Endothelial cell of umbilical vein (primary cell): ENCODE results near the gene EFHC1. TPM values are rescaled to one million over a fixed set of nuclear protein-coding genes. Genes with fewer than 3 reads are reported as not detected.
A peak's percentile ranks its signal among the peaks of the same experiment; 100 is the strongest.

Experiments used
- BruUV-seq: library from RNA; stranded (reverse); fragments of 400-500 nt; replicated peaks from 2 replicates; lab custom pipeline; 2021; lab: Mats Ljungman, UMichigan
- CTCF ChIA-PET: fragments of 300-600, 350-600 bp; sonication (Branson Sonifier 250); formaldehyde crosslinking; loops from one replicate; lab custom pipeline; 2021; ENCODE audit warnings: antibody characterized with exemption, inconsistent platforms; lab: Charles Lee
- POLR2A ChIA-PET: fragments of 300-600, 350-600 bp; sonication (Branson Sonifier 250); formaldehyde crosslinking; loops from one replicate; lab custom pipeline; 2021; ENCODE audit warnings: antibody characterized with exemption, inconsistent platforms; lab: Charles Lee
- DNase-seq: peaks from one replicate; pipeline ENCODE4 v3.0.0-alpha.2; 2011; ENCODE audit warnings: low read depth, low spot score
- FAIRE-seq: peaks from 2 replicates; lab custom pipeline; 2011; peaks lifted over from hg19 to GRCh38; lab: Jason Lieb, UNC
- H2AFZ ChIP-seq: 2 replicates; pipeline ENCODE4 v1.6.0; 2012; ENCODE audit warnings: low read depth, low read length, control low read depth, inconsistent platforms
- H3K27ac ChIP-seq: 2 replicates; pipeline ENCODE4 v1.5.1; 2011; ENCODE audit warnings: low read depth, mild to moderate bottlenecking, control low read depth, low read length, moderate library complexity; ENCODE audit not compliant: insufficient read depth
- H3K27me3 ChIP-seq, 2 experiments: 2 replicates each; pipeline versions ENCODE4 v1.6.0 to v1.6.1; 2011; ENCODE audit warnings: low read length in 2 of 2, mixed read lengths in 1 of 2; ENCODE audit not compliant: control insufficient read depth in 2 of 2, insufficient read depth in 2 of 2
- H3K36me3 ChIP-seq, 2 experiments: 2 replicates in 1 of 2; 3 replicates in 1 of 2; pipeline ENCODE4 v1.5.1; 2011; ENCODE audit warnings: low read length in 2 of 2, mild to moderate bottlenecking in 1 of 2, moderate library complexity in 1 of 2; ENCODE audit not compliant: control insufficient read depth in 2 of 2, insufficient read depth in 2 of 2; ENCODE audit errors: extremely low read depth in 1 of 2
- H3K4me1 ChIP-seq: 3 replicates; pipeline ENCODE4 v1.5.1; 2011; ENCODE audit warnings: mild to moderate bottlenecking, low read length; ENCODE audit not compliant: control insufficient read depth, insufficient read depth; ENCODE audit errors: extremely low read depth
- H3K4me2 ChIP-seq: 2 replicates; pipeline ENCODE4 v1.6.1; 2011; ENCODE audit warnings: low read length, control low read depth, mixed read lengths; ENCODE audit not compliant: insufficient read depth
- H3K4me3 ChIP-seq, 3 experiments: fragments of 200-600 bp in 1 of 3; sonication (generic), shearing (Covaris generic) in 1 of 3; replicated peaks in 1 of 3; 2 replicates each; pipeline ENCODE4 v1.5.1; 2011 to 2016; ENCODE audit warnings: control low read depth in 3 of 3, low read length in 3 of 3, mild to moderate bottlenecking in 2 of 3, inconsistent platforms in 1 of 3, low read depth in 1 of 3, moderate library complexity in 1 of 3; ENCODE audit not compliant: insufficient read depth in 1 of 3
- H3K79me2 ChIP-seq: 2 replicates; pipeline ENCODE4 v1.6.0; 2012; ENCODE audit warnings: low read length, inconsistent platforms; ENCODE audit not compliant: control insufficient read depth, insufficient read depth
- H3K9ac ChIP-seq: replicated peaks from 2 replicates; pipeline ENCODE3; 2011; ENCODE audit warnings: low read length, control low read depth; ENCODE audit not compliant: insufficient read depth; ENCODE audit errors: extremely low read depth
- H3K9me1 ChIP-seq: replicated peaks from 3 replicates; pipeline ENCODE4 v1.6.0; 2011; ENCODE audit warnings: mild to moderate bottlenecking, low read length; ENCODE audit not compliant: control insufficient read depth, insufficient read depth; ENCODE audit errors: extremely low read depth
- H3K9me3 ChIP-seq: replicated peaks from 2 replicates; pipeline ENCODE4 v1.5.1; 2012; ENCODE audit warnings: low read length, inconsistent platforms; ENCODE audit not compliant: control insufficient read depth, insufficient read depth
- H4K20me1 ChIP-seq: replicated peaks from 2 replicates; pipeline ENCODE3; 2011; ENCODE audit warnings: mild to moderate bottlenecking, low read length; ENCODE audit not compliant: control insufficient read depth, insufficient read depth; ENCODE audit errors: extremely low read depth
- CTCF ChIP-seq, 2 donors: IDR thresholded peaks; 1 replicate in 1 of 2; 2 replicates in 1 of 2; pipeline ENCODE4 v1.5.1; 2011; ENCODE audit warnings: low read length in 2 of 2, mild to moderate bottlenecking in 2 of 2, moderate library complexity in 2 of 2, control low read depth in 1 of 2, inconsistent platforms in 1 of 2, low read depth in 1 of 2; ENCODE audit not compliant: insufficient read depth in 1 of 2; ENCODE audit errors: extremely low read depth in 1 of 2
- EZH2 ChIP-seq: IDR thresholded peaks from 2 replicates; pipeline ENCODE4 v1.6.1; 2012; ENCODE audit warnings: borderline replicate concordance, low read depth, mild to moderate bottlenecking, moderate library complexity, low read length, inconsistent platforms; ENCODE audit not compliant: severe bottlenecking
- FOS ChIP-seq: IDR thresholded peaks from 2 replicates; pipeline ENCODE4 v1.6.1; 2011; ENCODE audit warnings: mild to moderate bottlenecking, low read length, moderate library complexity, borderline replicate concordance; ENCODE audit not compliant: insufficient read depth
- GATA2 ChIP-seq: IDR thresholded peaks from 2 replicates; pipeline ENCODE4 v1.7.0; 2011; ENCODE audit warnings: low read depth, mild to moderate bottlenecking, moderate library complexity, mixed read lengths, low read length; ENCODE audit not compliant: insufficient read length, insufficient read depth
- JUN ChIP-seq: IDR thresholded peaks from 2 replicates; pipeline ENCODE4 v1.6.1; 2011; ENCODE audit warnings: borderline replicate concordance, low read depth; ENCODE audit not compliant: insufficient read length, insufficient read depth
- MAX ChIP-seq: IDR thresholded peaks from 2 replicates; pipeline ENCODE4 v1.6.1; 2011; ENCODE audit not compliant: insufficient read depth, insufficient read length
- MYC ChIP-seq: IDR thresholded peaks from one replicate; pipeline ENCODE4 v1.6.1; 2011; ENCODE audit warnings: mild to moderate bottlenecking, low read depth, low read length
- POLR2A ChIP-seq: IDR thresholded peaks from 2 replicates; pipeline ENCODE4 v1.6.1; 2012; ENCODE audit warnings: low read depth, mild to moderate bottlenecking, control low read depth, low read length
- POLR2AphosphoS5 ChIP-seq: IDR thresholded peaks from 2 replicates; pipeline ENCODE4 v1.6.1; 2012; ENCODE audit warnings: low read depth, mild to moderate bottlenecking, control low read depth, low read length, moderate library complexity; ENCODE audit not compliant: insufficient read depth
- dilution Hi-C: fragments of 300-500 bp; cut with MboI; formaldehyde crosslinking; loops from one replicate; pipeline ENCODE4 v1.15.0; 2019; ENCODE audit warnings: low sequenced_read_pairs; ENCODE audit not compliant: extremely low pct_ligation_motif_present
- intact Hi-C: fragments of 100-400 bp; cut with micrococcal nuclease; formaldehyde crosslinking; loops from one replicate; pipeline ENCODE4 v1.10.0; 2022
- polyA plus RNA-seq, 4 experiments: library from polyadenylated mRNA; depleted of rRNA in 3 of 4; stranded (reverse) in 3 of 4; unstranded in 1 of 4; fragments of >200 nt; gene quantifications; 2 replicates each; pipeline versions ENCODE4 v1.2.1 to v1.2.3, GENCODE V29; 2011 to 2012; ENCODE audit warnings: missing spikeins in 1 of 4
- total RNA-seq: library from RNA; stranded (reverse); gene quantifications from 2 replicates; pipeline ENCODE4 v1.2.3, GENCODE V29; 2021

The EFHC1 gene
- total and polyA plus RNA-seq, 2 donors (not counting 3 experiments of a cell fraction or from before 2014, with no cell fraction given) = 14.6 to 17.6 TPM

GRCh38 chr6:52510213-52510562 lies 90.0 kb downstream of the EFHC1 start:
- no TSS peak for BruUV-seq
- Histone ChIP-seq H2AFZ (no peak overlapping the region), H3K36me3 (peaks cover 33 to 44% of the 10 kb centered on the region in 2 experiments), H3K27me3 (no peaks in the 10 kb centered on the region), H3K9me1 (no peaks in the 10 kb centered on the region), H3K79me2 (no peaks in the 10 kb centered on the region), H3K4me3 (no peak overlapping the region), H3K9ac (no peak overlapping the region), H3K27ac (peak overlapping the region; percentile 89), H3K4me1 (peaks cover 58% of the 10 kb centered on the region), H4K20me1 (no peaks in the 10 kb centered on the region), H3K9me3 (no peaks in the 10 kb centered on the region), H3K4me2 (peak overlapping the region; percentile 32)
- DNase-seq (no peak), FAIRE-seq (no peak)
- TF ChIP-seq MAX = no peak
- TF ChIP-seq POLR2AphosphoS5 = no peak
- ChIA-PET POLR2A (interaction anchor here (1.1 kb wide), 1 partner anchor 87 kb away, joined by 4 read pairs; no protein-coding TSS in a partner anchor), CTCF (interaction anchor here (0.8 kb wide), 1 partner anchor 90 kb away, joined by 3 read pairs; the partner anchor contains the start of gene EFHC1)
- intact Hi-C loops (loop anchor here (1.0 to 10.0 kb wide), 2 partner anchors 25 to 485 kb away; partner anchors contain the start of gene GSTA4), dilution Hi-C loops (no loop called here)

GRCh38 chr6:52511163-52511562 lies 91.0 kb downstream of the EFHC1 start:
- TF ChIP-seq GATA2 (no peak), JUN (no peak), POLR2AphosphoS5 (no peak), POLR2A (no peak), FOS (no peak), MYC (no peak), EZH2 (no peak), MAX (no peak), CTCF (IDR thresholded peaks at IDR 0.05; ENCODE audit: extremely low read depth in 1 of 2, insufficient read depth in 1 of 2, low read depth in 1 of 2, low read length in 2 of 2) (no peak)
- Histone ChIP-seq H3K4me2 (no peak overlapping the region), H3K79me2 (no peaks in the 10 kb centered on the region), H3K9ac (peak overlapping the region; percentile 67), H3K9me1 (no peaks in the 10 kb centered on the region), H3K4me3 (no peak overlapping the region), H3K4me1 (peaks cover 59% of the 10 kb centered on the region), H3K36me3 (peaks cover 36 to 38% of the 10 kb centered on the region in 2 experiments), H2AFZ (no peak overlapping the region), H3K27me3 (no peaks in the 10 kb centered on the region), H3K9me3 (no peaks in the 10 kb centered on the region), H4K20me1 (no peaks in the 10 kb centered on the region), H3K27ac (peak overlapping the region; percentile 89)
- intact Hi-C loops (loop anchor here (10.0 kb wide), 1 partner anchor 484 kb away; the partner anchor contains the start of gene GSTA4), dilution Hi-C loops (no loop called here)
- DNase-seq (no peak), FAIRE-seq (no peak)
- POLR2A ChIA-PET = no interaction called here
- BruUV-seq = no TSS peak
- CTCF ChIA-PET = interaction anchor here (0.6 to 2.5 kb wide), 6 partner anchors 9 to 103 kb away, joined by 4 to 9 read pairs (median 5); partner anchors contain the start of gene EFHC1
